ENCODE data around the gene HSFX4.
"Not testable (repeated sequence)": the region's sequence is repeated elsewhere in the genome, so short reads cannot be mapped to it uniquely, and the experiment has no call there.

HSFX4 gene, protein sequence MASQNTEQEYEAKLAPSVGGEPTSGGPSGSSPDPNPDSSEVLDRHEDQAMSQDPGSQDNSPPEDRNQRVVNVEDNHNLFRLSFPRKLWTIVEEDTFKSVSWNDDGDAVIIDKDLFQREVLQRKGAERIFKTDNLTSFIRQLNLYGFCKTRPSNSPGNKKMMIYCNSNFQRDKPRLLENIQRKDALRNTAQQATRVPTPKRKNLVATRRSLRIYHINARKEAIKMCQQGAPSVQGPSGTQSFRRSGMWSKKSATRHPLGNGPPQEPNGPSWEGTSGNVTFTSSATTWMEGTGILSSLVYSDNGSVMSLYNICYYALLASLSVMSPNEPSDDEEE

DNA sequence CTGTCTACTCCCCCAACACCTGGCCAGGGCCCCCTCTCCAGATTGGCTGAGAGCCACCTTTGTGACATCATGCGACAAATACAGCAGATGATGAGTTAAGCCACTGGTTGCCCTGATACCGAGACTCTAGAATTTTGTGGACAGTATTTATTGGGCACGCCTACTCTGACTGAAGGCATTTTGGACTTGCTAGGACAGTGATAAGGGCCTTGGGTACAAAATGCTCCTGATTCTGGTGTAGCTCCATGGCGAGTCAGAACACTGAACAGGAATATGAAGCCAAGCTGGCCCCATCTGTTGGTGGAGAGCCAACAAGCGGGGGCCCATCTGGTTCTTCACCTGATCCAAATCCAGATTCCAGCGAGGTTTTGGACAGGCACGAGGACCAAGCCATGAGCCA, at the start of gene HSFX4:
Gene HSFX4, plus strand, starts transcription at position 174 of the 400 bp plus-strand sequence. Its CDS starts 72 bp downstream, at position 246.
- DNase-seq = not testable (repeated sequence)

DNA sequence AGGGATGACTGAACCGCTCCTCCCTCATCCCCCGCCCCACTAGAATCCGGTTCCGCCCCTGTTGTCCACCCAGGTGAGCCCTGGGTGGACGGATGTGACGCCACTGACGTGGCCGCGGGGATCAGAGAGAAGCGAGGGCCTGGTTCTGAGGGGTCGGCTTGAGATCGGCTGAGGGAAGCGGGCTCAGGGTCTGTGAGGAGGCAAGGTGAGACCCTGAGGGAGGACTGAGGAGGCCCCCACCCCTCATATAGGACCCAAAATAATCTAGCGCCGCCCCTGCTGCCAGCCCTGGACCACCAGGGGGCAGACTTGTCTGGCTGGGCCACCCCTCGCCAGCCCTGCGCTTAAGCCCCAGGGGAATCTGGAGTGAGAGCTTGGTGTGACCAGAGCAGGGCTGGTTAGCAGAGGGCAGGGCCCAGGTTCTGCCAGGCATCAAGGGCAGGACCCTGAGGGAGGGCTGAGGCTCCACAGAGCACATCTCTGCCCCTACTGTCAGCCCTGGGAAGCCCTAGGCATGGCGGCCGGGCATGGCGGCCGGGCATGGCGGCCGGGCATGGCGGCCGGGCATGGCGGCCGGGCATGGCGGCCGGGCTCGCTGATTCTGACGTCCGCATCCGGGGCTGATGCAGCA, 48.2 kb upstream of the HSFX4 start, which contains the start of gene MAGEA8:
Gene MAGEA8, plus strand, starts transcription at position 103 of the 631 bp plus-strand sequence. CDS start 3,090 bp downstream, outside the sequence.
- no peak for DNase-seq

GRCh38 chrX:149890828-149891227, 38.5 kb upstream of the HSFX4 start:
- not testable (repeated sequence) for DNase-seq

DNA sequence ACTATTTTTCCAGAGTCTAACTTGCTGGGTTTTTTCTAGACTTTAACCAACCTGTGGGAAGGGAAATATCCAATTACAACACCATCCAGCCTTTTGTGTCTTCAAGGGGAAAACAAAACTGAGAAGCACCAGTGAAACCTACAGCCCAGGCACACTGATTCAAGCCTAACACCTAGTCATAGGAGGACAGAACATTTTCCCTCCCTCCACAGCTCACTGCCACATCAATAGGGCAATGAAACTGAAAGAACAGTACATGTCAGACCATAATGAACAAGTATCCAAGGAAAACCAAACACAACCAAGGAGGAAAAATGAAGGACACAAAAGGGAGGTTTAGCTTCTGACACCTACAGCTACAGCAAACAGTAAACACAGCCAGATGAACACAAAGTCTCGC, 30.8 kb upstream of the HSFX4 start:
- DNase-seq = no peak

DNA sequence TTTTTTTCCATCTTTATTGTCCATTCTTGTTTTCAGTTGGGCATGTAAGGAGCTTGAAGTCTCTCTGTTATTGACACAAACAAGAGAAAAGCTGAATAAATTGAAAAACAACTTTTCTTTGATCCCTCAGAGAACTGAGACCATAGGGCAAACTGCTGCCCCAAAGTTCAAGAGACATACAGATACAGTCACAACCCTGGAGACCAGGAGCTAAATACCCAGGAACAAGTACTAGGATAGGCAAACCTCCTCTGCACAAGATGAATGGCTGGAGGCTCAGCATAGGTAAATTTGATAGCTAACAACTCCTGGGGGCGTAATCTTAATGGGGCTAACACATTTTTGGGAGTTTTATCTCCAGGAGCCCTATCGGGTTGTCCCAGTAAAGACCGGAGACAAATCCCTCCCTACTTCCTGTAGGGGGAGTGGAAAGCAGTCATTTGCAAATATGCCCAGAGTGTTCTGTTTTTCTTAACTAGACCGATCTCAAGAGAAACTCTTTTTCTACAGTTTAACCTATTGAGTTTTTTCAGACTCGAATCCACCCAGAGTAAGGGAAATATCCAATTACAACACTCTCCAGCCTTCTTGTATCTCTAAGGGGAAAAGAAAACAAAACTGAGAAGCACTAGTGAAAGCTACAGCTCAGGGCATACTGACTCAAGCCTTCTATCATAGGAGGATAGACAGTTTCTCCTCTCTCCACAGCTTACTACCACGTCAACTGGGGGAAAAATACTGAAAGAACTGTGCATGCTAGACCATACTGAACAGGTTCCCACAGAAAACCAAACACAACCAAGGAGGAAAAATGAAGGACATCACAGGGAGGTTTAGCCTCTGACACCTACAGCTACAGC, 25.3 kb upstream of the HSFX4 start:
- no peak for DNase-seq

GRCh38 chrX:149908308-149908707, 21.1 kb upstream of the HSFX4 start:
- DNase-seq = no peak

DNA sequence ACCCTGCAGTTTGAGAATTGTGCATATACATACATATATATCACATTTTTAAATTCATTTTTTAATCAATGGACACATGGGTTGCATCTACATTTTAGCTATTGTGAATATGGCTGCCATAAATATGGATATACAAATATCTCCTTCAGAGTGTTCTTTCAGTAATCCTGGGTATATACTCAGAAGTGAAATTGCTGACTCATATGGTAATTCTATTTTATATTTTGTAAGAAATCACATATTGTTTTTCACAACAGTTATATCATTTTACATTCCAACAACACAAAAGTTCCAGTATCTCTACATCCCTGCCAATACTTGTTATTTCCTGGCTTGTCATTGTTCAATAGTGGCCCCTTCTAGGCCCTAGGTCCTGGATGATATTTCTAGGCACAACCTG, 20.6 kb upstream of the HSFX4 start:
- DNase-seq = no peak

DNA sequence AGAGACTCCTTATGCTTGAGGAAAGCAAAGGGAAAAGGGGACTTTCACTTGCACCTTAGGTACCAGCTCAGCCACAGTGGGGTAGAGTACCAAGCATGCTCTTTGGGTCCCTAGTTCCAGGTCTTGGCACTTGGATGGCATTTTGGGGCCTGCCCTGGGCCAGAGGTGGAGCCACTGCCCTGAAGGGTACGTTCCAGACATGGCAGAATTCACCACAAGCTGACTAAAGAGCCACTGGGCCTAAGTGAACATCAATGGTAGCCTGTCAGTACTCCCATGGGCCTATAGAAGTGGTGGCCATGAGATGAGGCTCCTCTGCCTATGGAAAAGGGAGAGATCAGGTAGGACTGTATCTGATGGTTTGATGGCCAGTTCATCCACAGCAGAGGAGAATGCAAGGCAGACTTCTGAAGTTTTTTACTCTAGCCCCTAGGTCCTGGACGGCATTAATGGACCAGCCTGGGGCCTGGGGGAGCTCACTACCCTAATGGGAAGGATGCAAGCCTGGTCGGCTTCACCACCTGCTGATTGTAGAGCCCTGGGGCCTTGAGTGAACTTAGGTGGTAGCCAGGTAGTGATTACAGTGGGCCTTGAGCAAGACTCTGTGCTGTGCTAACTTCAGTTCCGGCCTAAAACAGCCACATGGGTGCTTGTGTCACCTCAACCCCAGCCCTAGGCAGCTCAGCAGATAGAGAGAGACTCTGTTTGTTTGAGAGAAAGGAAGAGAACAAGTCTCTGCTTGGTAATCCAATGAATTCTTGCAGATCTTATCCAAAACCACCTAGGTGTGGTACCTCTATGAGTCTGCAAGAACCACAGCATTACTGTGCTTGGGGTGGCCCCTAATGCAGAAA, 19.8 kb upstream of the HSFX4 start:
- DNase-seq = no peak

- no peak for DNase-seq
Measured at GRCh38 chrX:149910178-149910695, 19.1 kb upstream of the HSFX4 start.

DNA sequence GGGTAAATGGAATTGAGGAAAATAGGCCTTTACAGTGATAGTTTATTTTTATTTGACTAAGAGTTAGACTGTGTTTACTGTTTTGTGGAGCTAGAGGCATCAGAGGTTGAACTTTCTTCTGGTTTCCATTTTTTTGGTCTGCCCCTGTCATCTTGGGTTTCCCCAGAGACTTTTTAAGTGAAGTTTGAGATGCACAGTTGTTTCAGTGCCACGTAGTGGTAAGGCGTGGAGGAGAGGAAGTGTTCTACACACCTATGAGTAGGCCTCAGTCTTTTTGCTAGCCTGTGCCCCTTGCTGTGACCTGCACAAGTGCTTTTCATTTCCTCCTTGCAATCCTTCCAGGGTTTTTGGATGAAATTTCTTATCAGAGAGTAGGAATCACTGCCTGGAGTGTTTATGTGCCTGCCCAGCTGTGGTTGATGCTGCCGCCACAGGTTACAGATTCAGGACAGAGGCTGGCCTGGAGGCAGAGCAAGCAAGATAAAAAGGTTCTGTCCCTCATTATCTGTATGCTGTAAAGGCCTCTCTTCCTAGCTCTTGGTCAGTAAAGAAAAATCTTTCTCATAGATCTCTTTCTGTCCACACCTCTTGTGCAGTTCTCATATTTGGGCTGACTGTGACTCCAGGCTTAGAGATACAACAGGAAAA, 12.5 kb upstream of the HSFX4 start:
- no peak for DNase-seq

- not testable (repeated sequence) for DNase-seq
Measured at GRCh38 chrX:149923836-149924235, 5.5 kb upstream of the HSFX4 start.

DNA sequence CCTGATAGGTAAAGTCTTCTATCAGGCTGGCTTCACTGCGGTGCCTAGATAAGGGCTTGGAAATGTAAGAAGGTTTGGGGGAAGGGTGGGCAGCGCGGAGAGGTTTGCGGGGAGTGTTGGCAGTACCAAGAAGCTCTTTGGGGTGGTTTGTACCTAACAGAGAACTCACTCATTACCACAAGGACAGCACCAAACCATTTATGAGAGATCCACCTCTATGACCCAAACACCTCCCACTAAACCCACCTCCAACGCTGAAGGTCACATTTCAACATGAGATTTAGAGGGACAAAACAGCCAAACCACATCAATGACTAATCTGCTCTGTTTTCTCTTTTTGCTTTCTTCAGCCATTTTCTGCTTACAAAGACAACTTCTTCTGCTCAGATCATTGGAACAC, 4.9 kb upstream of the HSFX4 start:
- not testable (repeated sequence) for DNase-seq

- not testable (repeated sequence) for DNase-seq
Measured at GRCh38 chrX:149927245-149927963, 2.0 kb upstream of the HSFX4 start.

DNA sequence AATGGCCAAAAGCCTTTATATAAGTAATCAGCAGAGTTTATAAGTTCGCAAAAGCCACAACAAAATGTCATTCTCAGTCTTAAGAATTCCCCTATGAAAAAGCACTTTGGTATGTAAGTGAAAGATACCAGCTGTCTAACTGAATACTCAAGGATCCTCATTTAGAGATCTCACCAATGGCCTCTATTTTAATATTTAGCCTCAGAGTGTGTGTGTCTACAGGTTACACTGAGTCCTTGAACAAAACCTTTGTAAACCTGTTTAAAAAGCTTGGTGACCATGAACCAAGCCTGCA, 1.5 kb upstream of the HSFX4 start:
- not testable (repeated sequence) for DNase-seq

DNA sequence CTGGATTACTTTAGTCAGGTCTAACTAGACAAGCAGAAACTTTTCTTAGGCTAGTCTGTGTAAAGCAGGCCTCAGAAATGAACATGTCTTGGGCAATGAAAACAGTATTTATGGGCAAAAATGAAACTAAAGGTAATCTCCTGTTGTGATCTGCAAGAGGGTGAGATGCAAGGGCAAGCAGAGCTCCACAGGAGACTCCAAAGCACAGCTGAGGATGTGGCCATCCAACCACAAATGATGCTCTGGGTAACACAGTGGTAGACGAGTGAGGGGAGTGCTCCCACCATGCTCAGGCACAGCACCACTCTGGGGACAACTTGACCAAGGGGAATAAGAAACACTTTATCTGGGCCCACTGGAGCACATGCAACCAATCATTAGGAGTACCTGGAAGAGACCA, 738 bp upstream of the HSFX4 start:
- DNase-seq = not testable (repeated sequence)

GRCh38 chrX:149931355-149931754, 2.0 kb downstream of the HSFX4 start:
- not testable (repeated sequence) for DNase-seq

DNA sequence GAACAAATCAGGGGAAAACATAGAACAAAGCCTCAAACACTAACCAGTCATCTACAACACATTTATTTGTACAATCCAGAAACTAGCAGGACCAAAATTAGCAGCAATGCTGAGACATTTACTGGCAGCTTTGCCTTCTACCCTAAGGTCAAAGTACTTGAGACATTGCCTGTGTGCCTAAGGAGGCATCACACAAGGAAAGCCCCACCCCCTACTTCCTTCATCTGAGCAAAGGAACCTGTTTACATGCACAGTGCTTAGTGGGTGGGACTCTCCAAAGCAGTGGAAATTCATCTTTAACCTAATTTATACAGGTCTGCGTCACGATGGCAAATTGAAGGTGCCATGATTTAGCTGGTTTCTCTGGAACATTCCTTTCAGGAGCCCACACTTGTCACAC, 2.8 kb downstream of the HSFX4 start:
- DNase-seq = not testable (repeated sequence)

- not testable (repeated sequence) for DNase-seq
Measured at GRCh38 chrX:149932970-149933369, 3.6 kb downstream of the HSFX4 start.

- DNase-seq = not testable (repeated sequence)
Measured at GRCh38 chrX:149933547-149933946, 4.2 kb downstream of the HSFX4 start.

DNA sequence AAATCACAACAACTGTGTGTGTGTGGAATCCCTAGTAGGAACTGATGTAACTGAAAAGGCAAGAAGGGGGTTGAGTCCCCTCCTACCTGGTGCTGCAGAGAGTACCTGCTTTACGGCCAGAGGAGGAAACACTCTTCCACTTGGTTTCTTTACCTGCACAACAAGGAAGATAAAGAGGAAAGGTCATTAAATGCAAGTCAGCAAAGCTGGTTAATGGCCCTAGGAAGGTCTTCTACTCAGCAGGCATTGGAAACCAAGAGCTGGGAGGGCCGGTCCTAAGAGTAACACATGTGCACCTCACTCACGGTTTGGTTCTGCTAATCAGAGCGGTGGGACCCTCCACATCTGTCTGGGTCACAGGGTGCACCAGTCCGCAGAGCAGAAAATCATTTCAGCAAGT, 8.0 kb downstream of the HSFX4 start:
- DNase-seq = not testable (repeated sequence)

- DNase-seq = no peak
Measured at GRCh38 chrX:149937871-149938426, 8.6 kb downstream of the HSFX4 start.
